ENCODE measurements around the gene PGBD2. TPM values are rescaled to one million over a fixed set of nuclear protein-coding genes. Genes with fewer than 3 reads are reported as not detected.

The PGBD2 gene
- total and polyA plus RNA-seq, 9 of the 15 experiments (the other 6 are each of a cell fraction or from before 2014, with no cell fraction given) = 11.9 to 21.8 (median 14.7) TPM

DNA sequence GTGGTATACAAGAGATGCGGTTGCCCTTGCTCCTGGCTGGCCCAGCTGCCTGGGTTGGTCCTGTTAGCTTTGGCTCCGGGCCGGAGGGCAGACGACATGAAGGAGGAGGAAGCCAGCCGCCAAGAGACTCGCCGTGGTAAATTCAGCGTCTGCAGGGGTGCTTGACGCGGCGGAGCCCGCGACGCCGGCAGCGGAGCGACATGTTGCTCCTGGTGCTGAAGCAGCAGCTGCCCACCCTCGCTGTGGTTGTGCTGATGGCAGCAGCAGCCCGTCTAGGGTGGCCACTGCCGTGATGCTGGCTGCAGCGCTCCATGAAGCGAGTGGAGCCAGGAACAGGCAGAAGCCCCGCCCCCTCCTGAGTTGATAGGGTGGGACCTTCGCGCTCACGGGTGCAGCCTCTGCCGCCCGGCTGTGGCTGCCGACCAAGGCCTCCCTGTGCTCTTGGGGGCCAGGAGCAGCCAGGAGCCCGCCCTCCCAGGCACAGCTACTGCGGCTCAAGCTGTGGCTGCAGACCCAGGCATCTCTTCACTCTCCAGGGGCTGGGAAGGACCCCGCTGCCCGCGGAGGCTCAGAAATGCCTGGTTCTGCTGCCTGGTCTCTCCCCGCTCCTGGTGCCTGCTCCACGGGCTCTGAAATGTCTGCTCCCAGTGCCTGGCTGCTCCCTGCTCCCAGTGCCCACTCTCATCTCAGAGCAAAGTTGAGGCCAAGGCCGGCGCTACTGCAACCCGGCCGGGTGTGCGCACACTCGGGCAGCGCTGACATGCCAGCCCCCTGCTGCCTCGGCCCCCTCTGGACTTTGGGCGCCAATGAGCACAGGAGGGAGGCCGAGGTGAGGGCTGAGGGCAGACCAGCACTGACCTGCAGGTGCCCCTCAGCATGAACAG lies 42.8 kb upstream of the PGBD2 start (continued):
- TF ChIP-seq, protein P1, sequence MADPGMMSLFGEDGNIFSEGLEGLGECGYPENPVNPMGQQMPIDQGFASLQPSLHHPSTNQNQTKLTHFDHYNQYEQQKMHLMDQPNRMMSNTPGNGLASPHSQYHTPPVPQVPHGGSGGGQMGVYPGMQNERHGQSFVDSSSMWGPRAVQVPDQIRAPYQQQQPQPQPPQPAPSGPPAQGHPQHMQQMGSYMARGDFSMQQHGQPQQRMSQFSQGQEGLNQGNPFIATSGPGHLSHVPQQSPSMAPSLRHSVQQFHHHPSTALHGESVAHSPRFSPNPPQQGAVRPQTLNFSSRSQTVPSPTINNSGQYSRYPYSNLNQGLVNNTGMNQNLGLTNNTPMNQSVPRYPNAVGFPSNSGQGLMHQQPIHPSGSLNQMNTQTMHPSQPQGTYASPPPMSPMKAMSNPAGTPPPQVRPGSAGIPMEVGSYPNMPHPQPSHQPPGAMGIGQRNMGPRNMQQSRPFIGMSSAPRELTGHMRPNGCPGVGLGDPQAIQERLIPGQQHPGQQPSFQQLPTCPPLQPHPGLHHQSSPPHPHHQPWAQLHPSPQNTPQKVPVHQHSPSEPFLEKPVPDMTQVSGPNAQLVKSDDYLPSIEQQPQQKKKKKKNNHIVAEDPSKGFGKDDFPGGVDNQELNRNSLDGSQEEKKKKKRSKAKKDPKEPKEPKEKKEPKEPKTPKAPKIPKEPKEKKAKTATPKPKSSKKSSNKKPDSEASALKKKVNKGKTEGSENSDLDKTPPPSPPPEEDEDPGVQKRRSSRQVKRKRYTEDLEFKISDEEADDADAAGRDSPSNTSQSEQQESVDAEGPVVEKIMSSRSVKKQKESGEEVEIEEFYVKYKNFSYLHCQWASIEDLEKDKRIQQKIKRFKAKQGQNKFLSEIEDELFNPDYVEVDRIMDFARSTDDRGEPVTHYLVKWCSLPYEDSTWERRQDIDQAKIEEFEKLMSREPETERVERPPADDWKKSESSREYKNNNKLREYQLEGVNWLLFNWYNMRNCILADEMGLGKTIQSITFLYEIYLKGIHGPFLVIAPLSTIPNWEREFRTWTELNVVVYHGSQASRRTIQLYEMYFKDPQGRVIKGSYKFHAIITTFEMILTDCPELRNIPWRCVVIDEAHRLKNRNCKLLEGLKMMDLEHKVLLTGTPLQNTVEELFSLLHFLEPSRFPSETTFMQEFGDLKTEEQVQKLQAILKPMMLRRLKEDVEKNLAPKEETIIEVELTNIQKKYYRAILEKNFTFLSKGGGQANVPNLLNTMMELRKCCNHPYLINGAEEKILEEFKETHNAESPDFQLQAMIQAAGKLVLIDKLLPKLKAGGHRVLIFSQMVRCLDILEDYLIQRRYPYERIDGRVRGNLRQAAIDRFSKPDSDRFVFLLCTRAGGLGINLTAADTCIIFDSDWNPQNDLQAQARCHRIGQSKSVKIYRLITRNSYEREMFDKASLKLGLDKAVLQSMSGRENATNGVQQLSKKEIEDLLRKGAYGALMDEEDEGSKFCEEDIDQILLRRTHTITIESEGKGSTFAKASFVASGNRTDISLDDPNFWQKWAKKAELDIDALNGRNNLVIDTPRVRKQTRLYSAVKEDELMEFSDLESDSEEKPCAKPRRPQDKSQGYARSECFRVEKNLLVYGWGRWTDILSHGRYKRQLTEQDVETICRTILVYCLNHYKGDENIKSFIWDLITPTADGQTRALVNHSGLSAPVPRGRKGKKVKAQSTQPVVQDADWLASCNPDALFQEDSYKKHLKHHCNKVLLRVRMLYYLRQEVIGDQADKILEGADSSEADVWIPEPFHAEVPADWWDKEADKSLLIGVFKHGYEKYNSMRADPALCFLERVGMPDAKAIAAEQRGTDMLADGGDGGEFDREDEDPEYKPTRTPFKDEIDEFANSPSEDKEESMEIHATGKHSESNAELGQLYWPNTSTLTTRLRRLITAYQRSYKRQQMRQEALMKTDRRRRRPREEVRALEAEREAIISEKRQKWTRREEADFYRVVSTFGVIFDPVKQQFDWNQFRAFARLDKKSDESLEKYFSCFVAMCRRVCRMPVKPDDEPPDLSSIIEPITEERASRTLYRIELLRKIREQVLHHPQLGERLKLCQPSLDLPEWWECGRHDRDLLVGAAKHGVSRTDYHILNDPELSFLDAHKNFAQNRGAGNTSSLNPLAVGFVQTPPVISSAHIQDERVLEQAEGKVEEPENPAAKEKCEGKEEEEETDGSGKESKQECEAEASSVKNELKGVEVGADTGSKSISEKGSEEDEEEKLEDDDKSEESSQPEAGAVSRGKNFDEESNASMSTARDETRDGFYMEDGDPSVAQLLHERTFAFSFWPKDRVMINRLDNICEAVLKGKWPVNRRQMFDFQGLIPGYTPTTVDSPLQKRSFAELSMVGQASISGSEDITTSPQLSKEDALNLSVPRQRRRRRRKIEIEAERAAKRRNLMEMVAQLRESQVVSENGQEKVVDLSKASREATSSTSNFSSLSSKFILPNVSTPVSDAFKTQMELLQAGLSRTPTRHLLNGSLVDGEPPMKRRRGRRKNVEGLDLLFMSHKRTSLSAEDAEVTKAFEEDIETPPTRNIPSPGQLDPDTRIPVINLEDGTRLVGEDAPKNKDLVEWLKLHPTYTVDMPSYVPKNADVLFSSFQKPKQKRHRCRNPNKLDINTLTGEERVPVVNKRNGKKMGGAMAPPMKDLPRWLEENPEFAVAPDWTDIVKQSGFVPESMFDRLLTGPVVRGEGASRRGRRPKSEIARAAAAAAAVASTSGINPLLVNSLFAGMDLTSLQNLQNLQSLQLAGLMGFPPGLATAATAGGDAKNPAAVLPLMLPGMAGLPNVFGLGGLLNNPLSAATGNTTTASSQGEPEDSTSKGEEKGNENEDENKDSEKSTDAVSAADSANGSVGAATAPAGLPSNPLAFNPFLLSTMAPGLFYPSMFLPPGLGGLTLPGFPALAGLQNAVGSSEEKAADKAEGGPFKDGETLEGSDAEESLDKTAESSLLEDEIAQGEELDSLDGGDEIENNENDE (IDR thresholded peaks at IDR 0.05; ENCODE audit: low read depth, low read length) = no peak
- TF ChIP-seq, protein P2, sequence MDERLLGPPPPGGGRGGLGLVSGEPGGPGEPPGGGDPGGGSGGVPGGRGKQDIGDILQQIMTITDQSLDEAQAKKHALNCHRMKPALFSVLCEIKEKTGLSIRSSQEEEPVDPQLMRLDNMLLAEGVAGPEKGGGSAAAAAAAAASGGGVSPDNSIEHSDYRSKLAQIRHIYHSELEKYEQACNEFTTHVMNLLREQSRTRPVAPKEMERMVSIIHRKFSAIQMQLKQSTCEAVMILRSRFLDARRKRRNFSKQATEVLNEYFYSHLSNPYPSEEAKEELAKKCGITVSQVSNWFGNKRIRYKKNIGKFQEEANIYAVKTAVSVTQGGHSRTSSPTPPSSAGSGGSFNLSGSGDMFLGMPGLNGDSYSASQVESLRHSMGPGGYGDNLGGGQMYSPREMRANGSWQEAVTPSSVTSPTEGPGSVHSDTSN (CRISPR knock-in tag; IDR thresholded peaks at IDR 0.05; ENCODE audit: low read depth) = no peak
- TF ChIP-seq, protein P2 (tag; conservative IDR thresholded peaks at IDR 0.05; ENCODE audit: low read depth) = no peak
- no peak for TF ChIP-seq ZNF184 (CRISPR knock-in tag; IDR thresholded peaks at IDR 0.05)
- no peak for TF ChIP-seq RFX1 (IDR thresholded peaks at IDR 0.05)
- no peak for TF ChIP-seq ZBTB8A (IDR thresholded peaks at IDR 0.05; ENCODE audit: partially characterized antibody)
- TF ChIP-seq CAMTA2 (CRISPR knock-in tag; conservative IDR thresholded peaks at IDR 0.05) = no peak
